CD4-positive, alpha-beta T cell (primary cell): Measurements from ENCODE around the gene KRT75. TPM values are rescaled to one million over a fixed set of nuclear protein-coding genes. Genes with fewer than 3 reads are reported as not detected.

Experiments
- ATAC-seq: fragments of 200-7000 bp; cut with Tn5 transposase; one replicate; pipeline ENCODE4 v1.10.0; 2022; ENCODE audit warnings: mild to moderate bottlenecking; ENCODE audit not compliant: poor library complexity
- CTCF ChIA-PET: fragments of 350-600 bp; sonication (Branson Sonifier 250); formaldehyde crosslinking; loops from one replicate; lab custom pipeline; 2021; ENCODE audit warnings: antibody characterized with exemption, inconsistent platforms; lab: Charles Lee
- POLR2A ChIA-PET: fragments of 350-600 bp; sonication (Branson Sonifier 250); formaldehyde crosslinking; loops from one replicate; lab custom pipeline; 2021; ENCODE audit warnings: antibody characterized with exemption, inconsistent platforms; lab: Charles Lee
- DNase-seq, 14 experiments: peaks; one replicate each; pipeline ENCODE4 v3.0.0-alpha.2; 2013 to 2020; ENCODE audit warnings: mixed read lengths in 2 of 14
- H3K27ac ChIP-seq, 2 donors: one replicate each; pipeline versions ENCODE4 v1.5.1 to v1.7.0; 2013; ENCODE audit warnings: low read length in 2 of 2, low read depth in 1 of 2, mild to moderate bottlenecking in 1 of 2
- H3K27me3 ChIP-seq, 2 experiments: 1 replicate in 1 of 2; 2 replicates in 1 of 2; pipeline versions ENCODE4 v1.6.1 to v1.7.0; 2013; ENCODE audit warnings: low read length in 2 of 2, control low read depth in 1 of 2, mild to moderate bottlenecking in 1 of 2, moderate library complexity in 1 of 2; ENCODE audit not compliant: insufficient read depth in 2 of 2, control insufficient read depth in 1 of 2
- H3K36me3 ChIP-seq: one replicate; pipeline ENCODE4 v1.6.1; 2013; ENCODE audit warnings: low read length, control low read depth; ENCODE audit not compliant: insufficient read depth
- H3K4me1 ChIP-seq: one replicate; pipeline ENCODE4 v1.6.1; 2013; ENCODE audit warnings: low read length, control low read depth; ENCODE audit not compliant: insufficient read depth
- H3K4me3 ChIP-seq: one replicate; pipeline ENCODE4 v1.5.1; 2013; ENCODE audit warnings: mild to moderate bottlenecking, low read length, moderate library complexity
- H3K9me3 ChIP-seq, 2 experiments: 1 replicate in 1 of 2; 2 replicates in 1 of 2; pipeline versions ENCODE4 v1.6.1 to v1.7.0; 2013; ENCODE audit warnings: low read length in 2 of 2, mild to moderate bottlenecking in 2 of 2, control low read depth in 1 of 2, moderate library complexity in 1 of 2; ENCODE audit not compliant: control insufficient read depth in 1 of 2, insufficient read depth in 1 of 2
- H3K27ac Mint-ChIP-seq: one replicate; pipeline ENCODE4 v1.8.0; 2020; ENCODE audit warnings: mixed read lengths
- H3K27me3 Mint-ChIP-seq: one replicate; pipeline ENCODE4 v1.8.0; 2021; ENCODE audit warnings: mixed read lengths
- H3K36me3 Mint-ChIP-seq: one replicate; pipeline ENCODE4 v1.8.0; 2021; ENCODE audit warnings: low read depth, mixed read lengths
- H3K4me1 Mint-ChIP-seq: one replicate; pipeline ENCODE4 v1.8.0; 2021; ENCODE audit warnings: low read depth, mixed read lengths
- H3K4me3 Mint-ChIP-seq: one replicate; pipeline ENCODE4 v1.8.0; 2020; ENCODE audit warnings: mild to moderate bottlenecking, mixed read lengths
- H3K9me3 Mint-ChIP-seq: one replicate; pipeline ENCODE4 v1.8.0; 2020; ENCODE audit warnings: mixed read lengths
- intact Hi-C, 2 experiments: fragments of 100-400 bp; cut with DNase I in 1 of 2; cut with micrococcal nuclease in 1 of 2; formaldehyde crosslinking; loops; one replicate each; pipeline versions ENCODE4 v1.15.1 to v1.9.0; 2023 to 2025; cut with DNase I, micrococcal nuclease
- total RNA-seq, 174 experiments: library from RNA in 2 of 174; stranded (reverse) in 2 of 174; gene quantifications; one replicate each; pipeline ENCODE4 v1.2.3 and lab custom pipeline; 2021 to 2026
- TF ChIP-seq, protein P1 (sequence below): fragments of 200-600 bp; IDR thresholded peaks from one replicate; pipeline ENCODE4 v1.8.0; 2022; ENCODE audit warnings: antibody characterized with exemption, mild to moderate bottlenecking

Gene KRT75
- total RNA-seq, 2 experiments from 2014 or later, result not detected

DNA sequence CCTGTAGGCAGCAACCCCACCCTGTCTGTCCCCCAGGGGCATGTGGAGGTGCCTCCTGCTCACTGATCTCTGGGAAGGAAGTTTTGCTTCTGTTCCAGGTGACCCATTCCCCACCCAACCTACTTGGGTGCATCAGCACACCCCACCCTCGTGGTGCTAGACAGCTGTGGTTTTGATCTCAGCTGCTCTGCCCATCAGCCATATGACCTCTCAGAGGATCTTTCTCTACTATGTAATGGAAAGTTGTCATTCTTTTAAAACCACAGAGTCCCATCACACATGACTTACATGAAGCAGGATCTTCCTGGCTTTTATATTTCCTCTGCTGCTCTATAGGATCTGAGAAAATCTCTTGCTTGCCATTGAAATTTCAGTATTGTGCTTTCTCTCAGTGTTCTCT is 14.5 kb downstream of the KRT75 start:
- ATAC-seq, result no peak
- intact Hi-C loops, result no loop called here

DNA sequence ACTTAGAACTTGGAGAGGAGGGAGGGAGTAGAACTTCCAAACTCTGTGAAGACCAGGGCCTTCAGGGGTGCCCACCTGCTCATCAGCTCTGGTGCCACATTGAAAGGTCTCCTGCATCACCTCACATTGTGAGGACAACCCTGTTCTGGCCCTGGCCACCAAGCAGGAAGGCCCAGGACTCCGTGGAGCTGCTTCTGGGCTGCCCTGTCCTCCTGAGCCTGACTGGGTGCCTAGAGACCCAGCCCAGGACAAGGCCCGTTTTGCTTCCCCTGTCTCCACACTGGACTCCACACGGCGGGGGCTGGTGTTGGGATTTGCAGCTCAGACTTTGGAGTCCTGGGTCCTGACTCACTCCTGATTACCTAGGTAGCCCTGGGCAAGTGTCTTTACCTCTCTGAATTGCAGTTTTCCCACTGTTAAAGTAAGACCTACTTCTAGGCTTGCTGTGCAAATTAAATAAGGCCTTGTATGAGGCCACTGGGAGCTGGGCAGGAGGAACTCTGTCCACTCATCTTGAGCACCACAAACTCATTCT is 15.5 kb downstream of the KRT75 start:
- DNase-seq (no peak), ATAC-seq (no peak)
- Mint-ChIP-seq H3K4me1 (no peaks in the 10 kb centered on the region), H3K36me3 (no peaks in the 10 kb centered on the region), H3K27me3 (peaks cover 16% of the 10 kb centered on the region), H3K9me3 (no peaks in the 10 kb centered on the region), H3K27ac (no peak overlapping the region), H3K4me3 (no peak overlapping the region)
- TF ChIP-seq, protein P1, sequence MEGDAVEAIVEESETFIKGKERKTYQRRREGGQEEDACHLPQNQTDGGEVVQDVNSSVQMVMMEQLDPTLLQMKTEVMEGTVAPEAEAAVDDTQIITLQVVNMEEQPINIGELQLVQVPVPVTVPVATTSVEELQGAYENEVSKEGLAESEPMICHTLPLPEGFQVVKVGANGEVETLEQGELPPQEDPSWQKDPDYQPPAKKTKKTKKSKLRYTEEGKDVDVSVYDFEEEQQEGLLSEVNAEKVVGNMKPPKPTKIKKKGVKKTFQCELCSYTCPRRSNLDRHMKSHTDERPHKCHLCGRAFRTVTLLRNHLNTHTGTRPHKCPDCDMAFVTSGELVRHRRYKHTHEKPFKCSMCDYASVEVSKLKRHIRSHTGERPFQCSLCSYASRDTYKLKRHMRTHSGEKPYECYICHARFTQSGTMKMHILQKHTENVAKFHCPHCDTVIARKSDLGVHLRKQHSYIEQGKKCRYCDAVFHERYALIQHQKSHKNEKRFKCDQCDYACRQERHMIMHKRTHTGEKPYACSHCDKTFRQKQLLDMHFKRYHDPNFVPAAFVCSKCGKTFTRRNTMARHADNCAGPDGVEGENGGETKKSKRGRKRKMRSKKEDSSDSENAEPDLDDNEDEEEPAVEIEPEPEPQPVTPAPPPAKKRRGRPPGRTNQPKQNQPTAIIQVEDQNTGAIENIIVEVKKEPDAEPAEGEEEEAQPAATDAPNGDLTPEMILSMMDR, result no peak
- Histone ChIP-seq H3K9me3 (peaks cover 0 to 3% of the 10 kb centered on the region in 2 experiments), H3K36me3 (no peaks in the 10 kb centered on the region), H3K4me1 (no peaks in the 10 kb centered on the region), H3K27me3 (no peaks in the 10 kb centered on the region), H3K27ac (no peak overlapping the region), H3K4me3 (no peak overlapping the region)
- intact Hi-C loops, result no loop called here
- ChIA-PET POLR2A (no interaction called here), CTCF (no interaction called here)

More for the DNA sequence above, 14.5 kb downstream of the KRT75 start:
- no peaks in the 10 kb centered on the region for H3K4me1 ChIP-seq
- H3K36me3 Mint-ChIP-seq, result no peaks in the 10 kb centered on the region
- DNase-seq, result no peak
- no peaks in the 10 kb centered on the region for H3K27me3 ChIP-seq
- no peak overlapping the region for H3K27ac Mint-ChIP-seq
- POLR2A ChIA-PET, result no interaction called here
- no peak overlapping the region for H3K4me3 ChIP-seq
- no peaks in the 10 kb centered on the region for H3K4me1 Mint-ChIP-seq
- H3K4me3 Mint-ChIP-seq, result no peak overlapping the region
- H3K27me3 Mint-ChIP-seq, result peaks cover 16% of the 10 kb centered on the region
- peaks cover 0 to 3% of the 10 kb centered on the region in 2 experiments for H3K9me3 ChIP-seq
- H3K27ac ChIP-seq, result no peak overlapping the region
- CTCF ChIA-PET, result no interaction called here
- H3K36me3 ChIP-seq, result no peaks in the 10 kb centered on the region
- no peaks in the 10 kb centered on the region for H3K9me3 Mint-ChIP-seq
- TF ChIP-seq, protein P1, result no peak

DNA sequence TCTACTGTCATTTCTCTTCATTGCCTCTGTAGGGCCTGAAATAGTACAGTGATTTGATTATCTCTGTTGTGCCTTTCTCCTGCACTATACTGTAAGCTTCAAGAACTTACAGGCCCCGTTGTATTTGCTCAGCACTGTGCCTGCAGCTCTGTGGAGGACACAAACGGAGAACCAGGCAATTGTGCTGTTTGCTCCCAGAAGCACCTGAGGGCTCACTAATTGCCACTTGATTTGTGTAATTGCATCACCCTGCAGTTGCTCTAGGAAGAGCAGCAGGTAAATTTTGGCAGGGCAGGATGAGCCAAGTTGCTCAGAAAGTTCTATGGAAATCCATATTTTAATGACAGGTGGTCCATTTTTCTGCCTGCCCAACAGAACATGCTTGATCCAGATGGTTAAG is 16.4 kb downstream of the KRT75 start:
- no peak overlapping the region for H3K27ac ChIP-seq
- H3K4me3 ChIP-seq, result no peak overlapping the region
- intact Hi-C loops, result no loop called here
- CTCF ChIA-PET, result no interaction called here
- ATAC-seq (no peak), DNase-seq (no peak)
- no peaks in the 10 kb centered on the region for H3K27me3 ChIP-seq
- H3K27me3 Mint-ChIP-seq, result peaks cover 19% of the 10 kb centered on the region
- TF ChIP-seq, protein P1, result no peak
- H3K9me3 ChIP-seq, result peaks cover 0 to 3% of the 10 kb centered on the region in 2 experiments
- H3K4me1 Mint-ChIP-seq, result no peaks in the 10 kb centered on the region
- no peaks in the 10 kb centered on the region for H3K36me3 ChIP-seq
- POLR2A ChIA-PET, result no interaction called here
- no peaks in the 10 kb centered on the region for H3K36me3 Mint-ChIP-seq
- no peaks in the 10 kb centered on the region for H3K9me3 Mint-ChIP-seq
- H3K4me1 ChIP-seq, result no peaks in the 10 kb centered on the region
- H3K4me3 Mint-ChIP-seq, result no peak overlapping the region
- no peak overlapping the region for H3K27ac Mint-ChIP-seq
